HepG2 (cell line): ENCODE results near the gene NUDT3. TPM values are rescaled to one million over a fixed set of nuclear protein-coding genes. Genes with fewer than 3 reads are reported as not detected.

ENCODE experiments used
- ATAC-seq: fragments of 200-7000 bp; cut with Tn5 transposase; 3 replicates; pipeline ENCODE4 v1.9.1; 2020; ENCODE audit warnings: mild to moderate bottlenecking, moderate library complexity
- BruUV-seq: library from RNA; stranded (reverse); fragments of 400-500 nt; replicated peaks from 2 replicates; lab custom pipeline; 2021; lab: Mats Ljungman, UMichigan
- CTCF ChIA-PET: fragments of 300-600 bp; formaldehyde crosslinking; extraction: SDS; loops from one replicate; lab custom pipeline; 2021; ENCODE audit warnings: low total read pairs, inconsistent platforms, low intra/inter-chr PET ratio; lab: Yijun Ruan, JAX
- POLR2A ChIA-PET: fragments of 350-600 bp; sonication (Branson Sonifier 250); formaldehyde crosslinking; loops from one replicate; lab custom pipeline; 2020; ENCODE audit warnings: antibody characterized with exemption, inconsistent platforms; lab: Yijun Ruan, JAX
- DNase-seq: peaks from one replicate; pipeline ENCODE4 v3.0.0-alpha.2; 2015; ENCODE audit warnings: low spot score
- FAIRE-seq: peaks from 3 replicates; lab custom pipeline; 2011; peaks lifted over from hg19 to GRCh38; lab: Jason Lieb, UNC
- H2AFZ ChIP-seq: one replicate; pipeline ENCODE4 v1.6.1; 2011; ENCODE audit warnings: low read length, inconsistent platforms
- H3K27ac ChIP-seq: fragments of 300-600 bp; 3 replicates; pipeline ENCODE4 v1.8.0; 2011; ENCODE audit warnings: mixed run types, mild to moderate bottlenecking, mixed read lengths, low read length, inconsistent platforms; ENCODE audit not compliant: insufficient read depth; ENCODE audit errors: extremely low read length
- H3K27me3 ChIP-seq, 2 experiments: fragments of 200-600 bp in 1 of 2; 2 replicates in 1 of 2; 3 replicates in 1 of 2; pipeline versions ENCODE4 v1.6.0 to v1.8.0; 2011; ENCODE audit warnings: low read length in 2 of 2, mild to moderate bottlenecking in 2 of 2, moderate library complexity in 2 of 2, inconsistent platforms in 1 of 2; ENCODE audit not compliant: insufficient read depth in 2 of 2, control insufficient read depth in 1 of 2
- H3K36me3 ChIP-seq, 2 experiments: fragments of 200-600 bp in 1 of 2; replicated peaks in 1 of 2; 2 replicates in 1 of 2; 3 replicates in 1 of 2; pipeline versions ENCODE4 v1.5.1 to v1.8.0; 2011; ENCODE audit warnings: low read length in 2 of 2, inconsistent platforms in 1 of 2; ENCODE audit not compliant: insufficient read depth in 2 of 2, control insufficient read depth in 1 of 2
- H3K4me1 ChIP-seq: 2 replicates; pipeline ENCODE4 v1.5.1; 2012; ENCODE audit warnings: low read length, inconsistent platforms; ENCODE audit not compliant: insufficient read depth
- H3K4me2 ChIP-seq: 2 replicates; pipeline ENCODE4 v1.6.0; 2011; ENCODE audit warnings: low read depth, low read length, inconsistent platforms
- H3K4me3 ChIP-seq, 3 experiments: fragments of 200-600 bp in 1 of 3; sonication (generic), shearing (Covaris generic) in 1 of 3; replicated peaks in 1 of 3; 2 replicates each; pipeline ENCODE4 v1.5.1; 2011 to 2016; ENCODE audit warnings: low read length in 3 of 3, inconsistent platforms in 2 of 3, low read depth in 2 of 3, mild to moderate bottlenecking in 2 of 3, control low read depth in 1 of 3, mixed read lengths in 1 of 3; ENCODE audit not compliant: insufficient read depth in 1 of 3
- H3K79me2 ChIP-seq: one replicate; pipeline ENCODE4 v1.6.1; 2011; ENCODE audit warnings: low read length, inconsistent platforms; ENCODE audit not compliant: insufficient read depth
- H3K9ac ChIP-seq: 2 replicates; pipeline ENCODE4 v1.6.0; 2011; ENCODE audit warnings: mild to moderate bottlenecking, low read depth, low read length, inconsistent platforms; ENCODE audit not compliant: insufficient read depth
- H3K9me3 ChIP-seq: 2 replicates; pipeline ENCODE4 v1.5.1; 2012; ENCODE audit warnings: mild to moderate bottlenecking, low read length
- H4K20me1 ChIP-seq: 2 replicates; pipeline ENCODE4 v1.6.0; 2011; ENCODE audit warnings: inconsistent platforms, mild to moderate bottlenecking, low read length, moderate library complexity; ENCODE audit not compliant: insufficient read depth
- ATF2 ChIP-seq: sonication (generic); formaldehyde crosslinking; IDR thresholded peaks from 2 replicates; pipeline ENCODE4 v1.4.0; 2020; ENCODE audit warnings: missing genetic modification reagents
- BCL3 ChIP-seq: sonication (generic); formaldehyde crosslinking; IDR thresholded peaks from 2 replicates; pipeline ENCODE4 v1.5.1; 2020; ENCODE audit warnings: mild to moderate bottlenecking, missing genetic modification reagents, moderate library complexity
- ERF ChIP-seq: IDR thresholded peaks from 2 replicates; pipeline ENCODE4 v1.6.1; 2018; ENCODE audit warnings: missing biosample characterization, missing genetic modification reagents
- SAP130 ChIP-seq: IDR thresholded peaks from 2 replicates; pipeline ENCODE4 v1.6.1; 2016; ENCODE audit warnings: low read depth
- ZNF138 ChIP-seq: sonication (generic); formaldehyde crosslinking; IDR thresholded peaks from 2 replicates; pipeline ENCODE4 v1.5.0; 2020; ENCODE audit warnings: mild to moderate bottlenecking, low read depth, missing genetic modification reagents
- ZNF770 ChIP-seq: sonication (generic); formaldehyde crosslinking; IDR thresholded peaks from 2 replicates; pipeline ENCODE4 v1.5.0; 2020; ENCODE audit warnings: mild to moderate bottlenecking, missing genetic modification reagents
- WGBS: methylation state at CpG from one replicate; pipeline ENCODE4 v1.1.6; 2017; ENCODE audit warnings: low lambda C conversion rate; 5-methylcytosine and 5-hydroxymethylcytosine counted together
- in situ Hi-C: cut with HindIII; loops from 2 replicates; pipeline ENCODE4 v1.10.0; 2017; ENCODE audit warnings: low pct_unique_long_range_greater_than_20kb; ENCODE audit not compliant: extremely low pct_ligation_motif_present
- intact Hi-C: fragments of 100-400 bp; cut with micrococcal nuclease; formaldehyde crosslinking; loops from one replicate; pipeline ENCODE4 v1.10.0; 2022; ENCODE audit not compliant: unreplicated experiment
- polyA plus RNA-seq, 8 experiments: library from polyadenylated mRNA; depleted of rRNA in 3 of 8; stranded (reverse) in 7 of 8; unstranded in 1 of 8; fragments of >200 nt; fragmentation: Illumina TruSeq in 4 of 8; extraction: Trizol in 4 of 8; gene quantifications; 2 replicates each; pipeline versions ENCODE4 v1.2.1 to v1.2.3, GENCODE V29; 2011 to 2016; ENCODE audit warnings: low read depth in 4 of 8, missing spikeins in 1 of 8, mixed read lengths in 1 of 8; ENCODE audit not compliant: insufficient read depth in 1 of 8
- total RNA-seq, 5 experiments: library from RNA; depleted of rRNA; stranded (reverse); fragments of >200 nt; fragmentation: Illumina TruSeq; extraction: Trizol; gene quantifications; 2 replicates each; pipeline ENCODE4 v1.2.3, GENCODE V29; 2016; ENCODE audit warnings: low read depth in 1 of 5

The NUDT3 gene
- total and polyA plus RNA-seq, 2 of the 13 experiments (the other 11 are each of a cell fraction or from before 2014, with no cell fraction given) = 20.2 to 20.6 TPM

- TF ChIP-seq ATF2 (CRISPR knock-in tag) (no peak), ZNF138 (CRISPR knock-in tag) (no peak)
Measured at GRCh38 chr6:34319471-34319885, 73.0 kb downstream of the NUDT3 start (continued).

GRCh38 chr6:34318499-34319470 is 73.7 kb downstream of the NUDT3 start:
- in situ Hi-C loops = no loop called here
- FAIRE-seq = no peak
- Histone ChIP-seq H3K9me3 (no peaks in the 10 kb centered on the region), H3K9ac (no peak overlapping the region), H3K4me1 (peaks cover 13% of the 10 kb centered on the region), H3K36me3 (peaks cover 2 to 4% of the 10 kb centered on the region in 2 experiments; a peak in 2 of 5 replicates), H3K79me2 (peaks cover 16% of the 10 kb centered on the region)
- DNase-seq = no peak
- BruUV-seq = no TSS peak
- POLR2A ChIA-PET = no interaction called here
- intact Hi-C loops = no loop called here
- WGBS = 92% methylated on average over 4 of the region's 4 CpGs
- TF ChIP-seq ERF (CRISPR knock-in tag) = no peak
- peak; percentile 37; the same call in 1 of the 2 replicates for TF ChIP-seq ZNF770 (CRISPR knock-in tag)
- TF ChIP-seq BCL3 (CRISPR knock-in tag) = no peak
- TF ChIP-seq SAP130 = no peak
- TF ChIP-seq, all 625 proteins: peak for 1
- no peak overlapping the region for H3K4me2 ChIP-seq
- no peaks in the 10 kb centered on the region for H4K20me1 ChIP-seq
- CTCF ChIA-PET = no interaction called here
- H2AFZ ChIP-seq = no peak overlapping the region
- H3K27me3 ChIP-seq = no peaks in the 10 kb centered on the region
- H3K4me3 ChIP-seq = no peak overlapping the region
- no peak for ATAC-seq
- no peak overlapping the region for H3K27ac ChIP-seq
